Measurements from ENCODE around the gene NOBOX.

DNA sequence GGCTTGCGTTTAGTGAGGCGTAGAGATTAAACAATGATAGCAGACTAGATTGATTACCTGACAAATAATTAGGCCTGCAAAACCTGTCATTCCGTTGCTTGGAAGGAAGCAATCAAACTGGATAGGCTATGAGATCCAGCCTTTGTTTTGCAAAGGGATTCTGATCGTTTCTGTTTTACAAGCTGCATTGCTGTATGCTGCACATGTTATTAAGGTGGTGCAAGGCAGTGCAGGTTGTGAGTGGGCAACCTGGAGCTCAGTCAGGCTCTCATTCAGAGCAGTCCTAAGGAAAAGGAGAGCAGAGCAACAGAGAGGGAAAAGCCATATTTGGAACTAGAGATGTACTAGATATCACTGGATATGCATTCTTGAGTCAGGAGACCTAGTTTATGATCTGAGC, 6.9 kb upstream of the NOBOX start:
- TF ChIP-seq, protein P1, sequence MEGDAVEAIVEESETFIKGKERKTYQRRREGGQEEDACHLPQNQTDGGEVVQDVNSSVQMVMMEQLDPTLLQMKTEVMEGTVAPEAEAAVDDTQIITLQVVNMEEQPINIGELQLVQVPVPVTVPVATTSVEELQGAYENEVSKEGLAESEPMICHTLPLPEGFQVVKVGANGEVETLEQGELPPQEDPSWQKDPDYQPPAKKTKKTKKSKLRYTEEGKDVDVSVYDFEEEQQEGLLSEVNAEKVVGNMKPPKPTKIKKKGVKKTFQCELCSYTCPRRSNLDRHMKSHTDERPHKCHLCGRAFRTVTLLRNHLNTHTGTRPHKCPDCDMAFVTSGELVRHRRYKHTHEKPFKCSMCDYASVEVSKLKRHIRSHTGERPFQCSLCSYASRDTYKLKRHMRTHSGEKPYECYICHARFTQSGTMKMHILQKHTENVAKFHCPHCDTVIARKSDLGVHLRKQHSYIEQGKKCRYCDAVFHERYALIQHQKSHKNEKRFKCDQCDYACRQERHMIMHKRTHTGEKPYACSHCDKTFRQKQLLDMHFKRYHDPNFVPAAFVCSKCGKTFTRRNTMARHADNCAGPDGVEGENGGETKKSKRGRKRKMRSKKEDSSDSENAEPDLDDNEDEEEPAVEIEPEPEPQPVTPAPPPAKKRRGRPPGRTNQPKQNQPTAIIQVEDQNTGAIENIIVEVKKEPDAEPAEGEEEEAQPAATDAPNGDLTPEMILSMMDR (IDR thresholded peaks at IDR 0.05), result no peak
- TF ChIP-seq POLR2A (IDR thresholded peaks at IDR 0.05) (no peak), POLR2AphosphoS5 (IDR thresholded peaks at IDR 0.05; ENCODE audit: insufficient read depth in 1 of 2, low read depth in 1 of 2) (no peak)
